Bronchial epithelial cell (primary cell): ENCODE data around the gene GRK1. TPM values are rescaled to one million over a fixed set of nuclear protein-coding genes. Genes with fewer than 3 reads are reported as not detected.
"Not testable (repeated sequence)": the region's sequence is repeated elsewhere in the genome, so short reads cannot be mapped to it uniquely, and the experiment has no call there.

Source experiments
- DNase-seq: peaks from one replicate; pipeline ENCODE4 v3.0.0-alpha.2; 2010; ENCODE audit warnings: low read depth
- FAIRE-seq: peaks from 2 replicates; lab custom pipeline; 2011; peaks lifted over from hg19 to GRCh38; lab: Jason Lieb, UNC
- H3K27me3 ChIP-seq: 2 replicates; pipeline ENCODE4 v1.5.1; 2011; ENCODE audit warnings: low read length; ENCODE audit not compliant: control insufficient read depth, insufficient read depth
- H3K36me3 ChIP-seq: 2 replicates; pipeline ENCODE4 v1.5.1; 2011; ENCODE audit warnings: low read length; ENCODE audit not compliant: control insufficient read depth, insufficient read depth
- H3K4me3 ChIP-seq: 2 replicates; pipeline ENCODE4 v1.5.1; 2011; ENCODE audit warnings: mild to moderate bottlenecking, low read depth, low read length, control low read depth
- CTCF ChIP-seq: IDR thresholded peaks from 2 replicates; pipeline ENCODE4 v1.5.1; 2011; ENCODE audit warnings: mild to moderate bottlenecking, moderate library complexity, low read length, control low read depth, inconsistent platforms; ENCODE audit not compliant: insufficient read depth, severe bottlenecking
- total RNA-seq: library from RNA; depleted of rRNA; stranded (reverse); fragments of >200 nt; gene quantifications from 2 replicates; pipeline ENCODE4 v1.2.1, GENCODE V29; 2014

GRK1 gene
- total RNA-seq, 1 donor from 2014 or later, result not detected

GRCh38 chr13:113724780-113725315 is 57.8 kb downstream of the GRK1 start:
- FAIRE-seq (no peak), DNase-seq (peak; percentile 46)
- TF ChIP-seq CTCF, result peak; percentile 97
- no peaks in the 10 kb centered on the region for H3K36me3 ChIP-seq
- peak overlapping the region; percentile 33 for H3K4me3 ChIP-seq
- no peaks in the 10 kb centered on the region for H3K27me3 ChIP-seq

GRCh38 chr13:113725329-113726105 is 58.5 kb downstream of the GRK1 start:
- peak overlapping the region; percentile 33 for H3K4me3 ChIP-seq

GRCh38 chr13:113726106-113726821 is 59.2 kb downstream of the GRK1 start:
- H3K4me3 ChIP-seq, FAIRE-seq, H3K27me3 ChIP-seq, DNase-seq, H3K36me3 ChIP-seq: not testable (repeated sequence)

More at GRCh38 chr13:113725329-113726105, 58.5 kb downstream of the GRK1 start:
- H3K36me3 ChIP-seq, H3K27me3 ChIP-seq, DNase-seq, FAIRE-seq: not testable (repeated sequence)

- no peaks in the 10 kb centered on the region for H3K36me3 ChIP-seq
- no peak for FAIRE-seq
- TF ChIP-seq CTCF, result no peak
- no peaks in the 10 kb centered on the region for H3K27me3 ChIP-seq
- no peak overlapping the region for H3K4me3 ChIP-seq
- DNase-seq, result peak; percentile 23
These were observed 60.0 kb downstream of the GRK1 start for GRCh38 chr13:113726961-113727411.

- Histone ChIP-seq H3K4me3 (no peak overlapping the region), H3K36me3 (no peaks in the 10 kb centered on the region), H3K27me3 (no peaks in the 10 kb centered on the region)
- no peak for TF ChIP-seq CTCF
- FAIRE-seq (no peak), DNase-seq (no peak)
These were observed 61.6 kb downstream of the GRK1 start for GRCh38 chr13:113728571-113729054.

- no peak for TF ChIP-seq CTCF
- Histone ChIP-seq H3K36me3 (no peaks in the 10 kb centered on the region), H3K4me3 (no peak overlapping the region), H3K27me3 (no peaks in the 10 kb centered on the region)
- DNase-seq (no peak), FAIRE-seq (no peak)
These were observed 62.4 kb downstream of the GRK1 start for GRCh38 chr13:113729187-113730019.
